Measurements from ENCODE around the gene PDCD1.

The PDCD1 gene

GRCh38 chr2:241859017-241859435, 332 bp upstream of the PDCD1 start:
- H3K27me3 ChIP-seq (ENCODE audit: control insufficient read depth, insufficient read depth, low read length) = peaks cover 9% of the 10 kb centered on the region
- no peak overlapping the region for H3K9ac ChIP-seq (ENCODE audit: low read depth, low read length)
- no peaks in the 10 kb centered on the region for H3K9me3 ChIP-seq (replicated peaks; ENCODE audit: low read length)
- H3K4me3 ChIP-seq (ENCODE audit: low read length) = no peak overlapping the region
- H3K4me1 ChIP-seq (ENCODE audit: control insufficient read depth, insufficient read depth, low read length) = peaks cover 18% of the 10 kb centered on the region
- peak overlapping the region; percentile 81 for H3K4me2 ChIP-seq (ENCODE audit: low read length)
- H3K36me3 ChIP-seq (ENCODE audit: insufficient read depth, low read length) = no peaks in the 10 kb centered on the region

- Histone ChIP-seq H3K4me3 (ENCODE audit: low read length) (no peak overlapping the region), H3K9me3 (replicated peaks; ENCODE audit: low read length) (no peaks in the 10 kb centered on the region), H3K4me1 (ENCODE audit: control insufficient read depth, insufficient read depth, low read length) (peaks cover 22% of the 10 kb centered on the region), H3K36me3 (ENCODE audit: insufficient read depth, low read length) (no peaks in the 10 kb centered on the region), H3K4me2 (ENCODE audit: low read length) (no peak overlapping the region), H3K27me3 (ENCODE audit: control insufficient read depth, insufficient read depth, low read length) (peaks cover 9% of the 10 kb centered on the region), H3K9ac (ENCODE audit: low read depth, low read length) (no peak overlapping the region)
Observed at GRCh38 chr2:241857572-241858121, 1.0 kb downstream of the PDCD1 start.

- Histone ChIP-seq H3K9ac (ENCODE audit: low read depth, low read length) (no peak overlapping the region), H3K9me3 (replicated peaks; ENCODE audit: low read length) (no peaks in the 10 kb centered on the region), H3K27me3 (ENCODE audit: control insufficient read depth, insufficient read depth, low read length) (peaks cover 9% of the 10 kb centered on the region), H3K36me3 (ENCODE audit: insufficient read depth, low read length) (no peaks in the 10 kb centered on the region), H3K4me3 (ENCODE audit: low read length) (no peak overlapping the region), H3K4me1 (ENCODE audit: control insufficient read depth, insufficient read depth, low read length) (peaks cover 22% of the 10 kb centered on the region), H3K4me2 (ENCODE audit: low read length) (no peak overlapping the region)
Observed at GRCh38 chr2:241857041-241857541, 1.6 kb downstream of the PDCD1 start.

DNA sequence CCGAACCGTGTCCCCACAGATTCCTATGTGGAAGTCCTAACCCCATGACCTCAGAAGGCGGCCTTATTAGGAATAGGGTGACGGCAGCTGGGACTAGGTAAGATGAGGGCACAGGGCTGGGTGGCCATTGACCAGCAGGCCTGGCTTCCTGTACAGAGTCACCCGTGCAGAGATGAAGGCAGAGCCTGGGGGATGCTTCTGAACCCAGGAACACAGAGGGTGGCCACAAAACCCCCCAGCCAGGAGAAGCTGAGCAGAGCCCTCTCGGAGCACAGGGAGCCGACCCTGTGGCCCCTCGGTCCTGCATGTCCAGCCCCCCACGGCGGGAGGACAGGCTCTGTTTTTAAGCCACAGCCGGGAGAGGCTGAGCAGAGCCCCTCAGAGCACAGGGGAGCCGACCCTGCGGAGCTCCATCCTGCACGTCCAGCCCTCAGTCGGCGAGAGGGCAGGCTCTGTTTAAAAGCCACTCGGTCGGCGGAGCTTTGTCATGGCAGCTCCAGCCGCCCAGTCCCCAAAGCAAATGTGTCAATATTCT, 2.7 kb downstream of the PDCD1 start:
- H3K4me1 ChIP-seq (ENCODE audit: control insufficient read depth, insufficient read depth, low read length) = peaks cover 22% of the 10 kb centered on the region
- no peak overlapping the region for H3K4me3 ChIP-seq (ENCODE audit: low read length)
- H3K36me3 ChIP-seq (ENCODE audit: insufficient read depth, low read length) = no peaks in the 10 kb centered on the region
- H3K9me3 ChIP-seq (replicated peaks; ENCODE audit: low read length) = no peaks in the 10 kb centered on the region
- no peak overlapping the region for H3K9ac ChIP-seq (ENCODE audit: low read depth, low read length)
- H3K27me3 ChIP-seq (ENCODE audit: control insufficient read depth, insufficient read depth, low read length) = peaks cover 9% of the 10 kb centered on the region
- no peak overlapping the region for H3K4me2 ChIP-seq (ENCODE audit: low read length)

- Histone ChIP-seq H3K27me3 (ENCODE audit: control insufficient read depth, insufficient read depth, low read length) (peaks cover 9% of the 10 kb centered on the region), H3K4me2 (ENCODE audit: low read length) (no peak overlapping the region), H3K36me3 (ENCODE audit: insufficient read depth, low read length) (no peaks in the 10 kb centered on the region), H3K4me1 (ENCODE audit: control insufficient read depth, insufficient read depth, low read length) (peaks cover 22% of the 10 kb centered on the region), H3K4me3 (ENCODE audit: low read length) (no peak overlapping the region), H3K9me3 (replicated peaks; ENCODE audit: low read length) (no peaks in the 10 kb centered on the region), H3K9ac (ENCODE audit: low read depth, low read length) (no peak overlapping the region)
Observed at GRCh38 chr2:241855245-241855887, 3.3 kb downstream of the PDCD1 start.

DNA sequence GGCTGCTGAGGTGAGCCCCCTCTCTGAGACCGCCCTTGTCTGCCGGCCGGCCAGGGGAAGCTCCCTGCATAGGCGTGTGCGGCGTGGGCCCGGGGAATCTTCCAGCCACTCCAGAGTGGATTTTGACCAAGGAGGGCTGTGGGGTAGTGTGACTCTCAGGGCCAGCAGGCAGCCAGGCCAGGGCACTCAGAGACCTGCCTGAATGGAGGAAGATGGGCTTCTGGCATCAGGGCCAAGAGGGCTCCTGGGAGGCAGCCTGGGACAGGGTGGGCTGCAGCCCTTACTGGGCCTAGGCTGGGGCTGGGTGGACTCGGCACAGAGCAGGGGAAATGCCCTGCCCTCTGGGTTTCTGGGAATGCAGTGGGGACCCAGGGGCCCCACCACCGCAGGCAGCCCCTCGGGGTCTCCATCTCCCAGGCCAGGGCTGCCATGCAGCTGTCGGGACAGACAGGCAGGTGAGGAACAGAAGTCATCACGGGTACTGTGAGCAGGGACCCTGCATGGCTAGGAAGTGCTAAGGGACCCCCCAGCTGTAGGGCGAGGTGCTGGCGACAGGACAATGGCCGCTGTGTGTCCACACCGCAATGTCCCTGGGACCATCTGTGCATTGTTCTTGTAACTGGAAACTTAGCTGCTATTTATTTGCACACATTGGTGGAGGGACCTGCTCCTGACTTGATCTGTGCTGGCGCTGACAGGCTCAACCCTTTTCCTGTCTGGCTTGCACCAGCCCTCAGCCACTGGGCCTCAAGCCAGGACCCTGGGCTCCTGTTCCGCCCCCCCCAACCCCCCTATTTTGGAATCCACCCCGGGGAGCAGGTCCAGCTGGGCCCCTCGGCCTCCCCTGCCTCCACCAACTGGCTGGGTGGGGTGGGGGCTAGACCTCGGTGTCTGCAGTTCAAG, 4.1 kb downstream of the PDCD1 start:
- Histone ChIP-seq H3K27me3 (ENCODE audit: control insufficient read depth, insufficient read depth, low read length) (peaks cover 9% of the 10 kb centered on the region), H3K4me1 (ENCODE audit: control insufficient read depth, insufficient read depth, low read length) (peaks cover 14% of the 10 kb centered on the region), H3K4me3 (ENCODE audit: low read length) (no peak overlapping the region), H3K36me3 (ENCODE audit: insufficient read depth, low read length) (no peaks in the 10 kb centered on the region), H3K4me2 (ENCODE audit: low read length) (no peak overlapping the region), H3K9ac (ENCODE audit: low read depth, low read length) (no peak overlapping the region), H3K9me3 (replicated peaks; ENCODE audit: low read length) (no peaks in the 10 kb centered on the region)

DNA sequence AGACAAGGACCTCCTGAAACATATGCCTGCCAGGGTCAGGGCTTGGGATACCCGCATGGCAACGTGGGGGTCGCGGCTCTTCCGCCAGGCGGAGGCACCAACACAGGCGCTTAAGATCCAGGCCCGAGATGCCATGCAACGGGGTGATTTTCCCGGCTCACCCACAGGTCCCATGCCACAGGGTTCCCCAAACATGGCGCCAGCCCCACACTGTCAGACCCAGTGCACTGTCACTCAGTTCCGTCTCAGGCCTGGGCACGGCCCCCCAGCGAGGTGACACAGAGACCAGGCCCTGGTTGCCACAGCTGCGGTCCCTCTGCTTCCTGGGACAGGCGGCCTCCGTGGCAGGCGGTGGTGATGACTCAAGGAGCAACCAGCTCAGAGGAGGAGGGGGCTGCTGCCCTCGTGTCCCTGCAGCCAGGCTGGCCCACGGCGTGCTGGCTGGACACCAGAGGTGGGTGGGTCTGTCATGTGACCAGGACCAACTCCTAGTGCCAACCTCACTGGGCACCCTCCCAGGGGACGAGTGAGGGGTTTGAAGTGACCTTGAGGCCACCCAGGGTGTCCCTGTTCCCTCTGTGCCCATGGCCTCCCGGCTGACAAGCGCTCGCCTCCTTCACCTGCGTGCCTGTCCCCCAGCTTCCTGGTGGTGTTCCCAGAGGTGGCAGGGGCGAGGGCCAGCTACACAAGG, 4.9 kb downstream of the PDCD1 start:
- H3K4me1 ChIP-seq (ENCODE audit: control insufficient read depth, insufficient read depth, low read length) = peaks cover 8% of the 10 kb centered on the region
- H3K27me3 ChIP-seq (ENCODE audit: control insufficient read depth, insufficient read depth, low read length) = peaks cover 9% of the 10 kb centered on the region
- no peak overlapping the region for H3K4me3 ChIP-seq (ENCODE audit: low read length)
- no peaks in the 10 kb centered on the region for H3K9me3 ChIP-seq (replicated peaks; ENCODE audit: low read length)
- H3K4me2 ChIP-seq (ENCODE audit: low read length) = no peak overlapping the region
- H3K9ac ChIP-seq (ENCODE audit: low read depth, low read length) = no peak overlapping the region
- no peaks in the 10 kb centered on the region for H3K36me3 ChIP-seq (ENCODE audit: insufficient read depth, low read length)

DNA sequence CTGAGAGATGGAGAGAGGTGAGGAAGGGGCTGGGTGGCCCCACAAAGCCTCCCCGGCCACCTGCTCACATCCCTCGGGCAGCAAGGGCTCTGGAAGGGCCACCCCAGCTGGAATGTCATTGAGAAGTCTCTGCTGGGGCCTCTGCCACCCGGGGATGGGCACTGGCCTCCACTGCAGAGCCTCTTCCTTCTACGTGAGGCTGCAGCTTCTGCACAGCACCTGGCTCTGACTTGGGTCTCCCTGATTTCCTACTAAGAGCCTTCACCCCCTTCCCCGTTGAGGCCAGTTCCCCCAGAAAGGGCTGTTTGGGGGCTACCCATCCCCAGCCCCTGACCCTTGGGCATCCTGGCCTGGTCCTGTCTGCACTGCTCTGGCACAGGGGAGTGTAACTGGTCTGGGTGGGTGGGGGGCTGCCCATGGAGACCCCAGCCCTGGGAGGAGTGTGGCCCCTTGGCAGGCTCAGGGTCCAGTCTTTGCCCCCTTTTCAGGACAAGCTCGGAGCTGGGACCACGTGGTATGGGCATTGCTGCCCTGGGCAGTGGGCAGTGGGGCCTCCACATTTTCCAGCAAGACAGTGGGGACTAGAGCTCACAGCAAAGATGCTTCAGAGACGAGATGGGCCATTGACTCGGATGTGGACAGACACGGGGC, 5.6 kb downstream of the PDCD1 start:
- Histone ChIP-seq H3K9me3 (replicated peaks; ENCODE audit: low read length) (no peaks in the 10 kb centered on the region), H3K4me3 (ENCODE audit: low read length) (no peak overlapping the region), H3K36me3 (ENCODE audit: insufficient read depth, low read length) (no peaks in the 10 kb centered on the region), H3K27me3 (ENCODE audit: control insufficient read depth, insufficient read depth, low read length) (peaks cover 9% of the 10 kb centered on the region), H3K9ac (ENCODE audit: low read depth, low read length) (no peak overlapping the region), H3K4me2 (ENCODE audit: low read length) (no peak overlapping the region), H3K4me1 (ENCODE audit: control insufficient read depth, insufficient read depth, low read length) (peaks cover 8% of the 10 kb centered on the region)

- Histone ChIP-seq H3K4me1 (ENCODE audit: control insufficient read depth, insufficient read depth, low read length) (peaks cover 8% of the 10 kb centered on the region), H3K36me3 (ENCODE audit: insufficient read depth, low read length) (no peaks in the 10 kb centered on the region), H3K4me2 (ENCODE audit: low read length) (no peak overlapping the region), H3K9ac (ENCODE audit: low read depth, low read length) (no peak overlapping the region), H3K9me3 (replicated peaks; ENCODE audit: low read length) (no peaks in the 10 kb centered on the region), H3K27me3 (ENCODE audit: control insufficient read depth, insufficient read depth, low read length) (peaks cover 9% of the 10 kb centered on the region), H3K4me3 (ENCODE audit: low read length) (no peak overlapping the region)
Observed at GRCh38 chr2:241852116-241852980, 6.3 kb downstream of the PDCD1 start.

Data from skeletal muscle satellite cell (primary cell).